Gastroesophageal sphincter (tissue), 3 donors: ENCODE data around the gene TMEM39A.

ENCODE experiments used
- POLR2A ChIP-seq, 2 donors: fragments of 450-650 bp; IDR thresholded peaks; one replicate each; pipeline ENCODE4 v1.6.1; 2017; ENCODE audit warnings: antibody characterized with exemption in 2 of 2, mild to moderate bottlenecking in 2 of 2, moderate library complexity in 1 of 2
- POLR2AphosphoS5 ChIP-seq: sonication (generic); formaldehyde crosslinking; IDR thresholded peaks from one replicate; pipeline ENCODE4 v1.6.1; 2017; ENCODE audit warnings: antibody characterized with exemption
- TF ChIP-seq, protein P1 (sequence below), 4 experiments: fragments of 200-600 bp in 2 of 4; fragments of 450-650 bp in 2 of 4; sonication (generic) in 1 of 4; IDR thresholded peaks; one replicate each; pipeline ENCODE4 v1.5.1; 2017 to 2019; ENCODE audit warnings: antibody characterized with exemption in 4 of 4, mild to moderate bottlenecking in 2 of 4, moderate library complexity in 2 of 4

- TF ChIP-seq, protein P1, sequence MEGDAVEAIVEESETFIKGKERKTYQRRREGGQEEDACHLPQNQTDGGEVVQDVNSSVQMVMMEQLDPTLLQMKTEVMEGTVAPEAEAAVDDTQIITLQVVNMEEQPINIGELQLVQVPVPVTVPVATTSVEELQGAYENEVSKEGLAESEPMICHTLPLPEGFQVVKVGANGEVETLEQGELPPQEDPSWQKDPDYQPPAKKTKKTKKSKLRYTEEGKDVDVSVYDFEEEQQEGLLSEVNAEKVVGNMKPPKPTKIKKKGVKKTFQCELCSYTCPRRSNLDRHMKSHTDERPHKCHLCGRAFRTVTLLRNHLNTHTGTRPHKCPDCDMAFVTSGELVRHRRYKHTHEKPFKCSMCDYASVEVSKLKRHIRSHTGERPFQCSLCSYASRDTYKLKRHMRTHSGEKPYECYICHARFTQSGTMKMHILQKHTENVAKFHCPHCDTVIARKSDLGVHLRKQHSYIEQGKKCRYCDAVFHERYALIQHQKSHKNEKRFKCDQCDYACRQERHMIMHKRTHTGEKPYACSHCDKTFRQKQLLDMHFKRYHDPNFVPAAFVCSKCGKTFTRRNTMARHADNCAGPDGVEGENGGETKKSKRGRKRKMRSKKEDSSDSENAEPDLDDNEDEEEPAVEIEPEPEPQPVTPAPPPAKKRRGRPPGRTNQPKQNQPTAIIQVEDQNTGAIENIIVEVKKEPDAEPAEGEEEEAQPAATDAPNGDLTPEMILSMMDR (IDR thresholded peaks at IDR 0.05): no peak
- no peak for TF ChIP-seq POLR2AphosphoS5
- TF ChIP-seq POLR2A (IDR thresholded peaks at IDR 0.05): no peak
Observed at GRCh38 chr3:119481079-119481478, 17.7 kb upstream of the TMEM39A start.
